Superior temporal gyrus (tissue), 1 donor: ENCODE measurements around the gene MVK.
A peak's percentile ranks its signal among the peaks of the same experiment; 100 is the strongest.

ENCODE experiments used
- DNase-seq: peaks from one replicate; pipeline ENCODE4 v3.0.0-alpha.2; 2016; ENCODE audit errors: extremely low spot score

Gene MVK

GRCh38 chr12:109608270-109608669 lies 34.7 kb downstream of the MVK start:
- DNase-seq, result no peak

GRCh38 chr12:109608793-109609192 lies 35.2 kb downstream of the MVK start:
- DNase-seq, result no peak

GRCh38 chr12:109609342-109609741 lies 35.7 kb downstream of the MVK start:
- no peak for DNase-seq

GRCh38 chr12:109610523-109610922 lies 36.9 kb downstream of the MVK start:
- DNase-seq, result no peak

- no peak for DNase-seq
Measured at GRCh38 chr12:109611223-109611622, 37.6 kb downstream of the MVK start.

GRCh38 chr12:109612003-109612402 lies 38.4 kb downstream of the MVK start:
- no peak for DNase-seq

- DNase-seq, result no peak
Measured at GRCh38 chr12:109612975-109613502, 39.4 kb downstream of the MVK start.

- DNase-seq, result no peak
Measured at GRCh38 chr12:109613649-109614455, 40.3 kb downstream of the MVK start.

GRCh38 chr12:109615556-109616229 lies 42.1 kb downstream of the MVK start:
- DNase-seq, result no peak

DNA sequence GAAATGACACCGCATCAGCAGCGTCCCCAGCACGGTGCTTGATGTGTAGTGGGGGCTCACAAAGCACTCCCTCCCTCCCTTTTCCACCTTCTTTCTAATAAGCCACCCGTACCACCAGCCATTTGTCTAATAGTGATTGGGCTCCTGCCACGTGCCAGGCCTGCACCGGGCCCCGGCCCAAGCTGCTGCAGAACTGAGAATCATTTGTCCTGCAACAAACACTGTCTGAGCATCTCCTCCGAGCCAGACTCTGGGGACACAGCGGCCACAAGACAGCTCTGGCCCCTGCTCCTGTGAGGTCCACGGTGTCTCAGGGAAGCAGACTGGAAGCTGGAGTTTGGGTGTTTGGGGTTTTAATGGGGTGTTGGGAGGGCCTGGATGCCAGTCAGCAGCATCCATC lies 43.9 kb downstream of the MVK start:
- DNase-seq, result peak; percentile 90

GRCh38 chr12:109618082-109618481 lies 44.5 kb downstream of the MVK start:
- DNase-seq, result no peak

GRCh38 chr12:109619002-109619604 lies 45.5 kb downstream of the MVK start:
- no peak for DNase-seq

GRCh38 chr12:109621211-109621694 lies 47.7 kb downstream of the MVK start:
- DNase-seq, result peak; percentile 76

DNA sequence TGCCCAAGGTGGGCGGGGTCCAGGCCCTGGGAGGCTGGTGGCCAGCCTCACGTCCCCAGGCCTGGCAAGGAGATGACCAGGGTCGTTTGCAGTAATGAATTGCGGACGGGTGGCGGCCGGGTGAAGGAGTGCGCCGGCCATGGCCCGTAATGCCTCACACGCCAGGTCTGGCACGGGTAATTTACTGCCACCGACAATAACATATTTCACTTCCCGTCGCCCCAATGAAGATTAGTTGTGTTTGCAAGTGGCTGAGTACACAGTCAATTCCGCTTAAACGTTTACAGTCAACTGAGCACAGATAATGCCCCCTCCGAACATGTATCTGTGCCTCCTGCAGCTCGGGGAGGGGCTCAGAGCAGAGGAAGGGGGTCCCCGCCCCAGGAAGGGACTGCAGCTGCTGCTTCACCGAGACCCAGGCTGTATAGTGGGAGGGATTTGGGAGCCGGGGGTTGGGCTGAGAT lies 48.3 kb downstream of the MVK start:
- no peak for DNase-seq

GRCh38 chr12:109624467-109624866 lies 50.9 kb downstream of the MVK start:
- no peak for DNase-seq

DNA sequence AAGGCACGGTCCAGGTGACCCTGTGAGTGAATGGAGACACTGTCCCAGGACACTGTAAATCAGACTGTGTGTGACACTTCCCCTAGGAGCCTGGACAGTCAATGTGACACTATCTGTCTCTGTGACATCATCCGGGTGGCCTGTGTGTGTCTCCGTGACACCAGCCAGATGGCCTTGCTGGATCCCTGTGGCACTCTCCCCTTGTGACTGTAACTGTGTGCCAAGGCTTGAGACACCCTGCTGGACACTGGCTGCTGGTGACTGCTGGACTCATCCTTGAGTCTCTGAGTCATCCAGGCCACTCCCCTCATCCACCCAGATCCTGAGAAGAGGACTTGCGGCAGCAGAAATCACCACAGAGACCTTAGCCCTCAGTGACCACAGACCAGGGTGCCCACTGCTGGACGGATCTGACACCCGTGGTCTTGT lies 51.6 kb downstream of the MVK start:
- DNase-seq, result peak; percentile 97

- DNase-seq, result no peak
Measured at GRCh38 chr12:109625749-109626377, 52.3 kb downstream of the MVK start.

GRCh38 chr12:109626378-109627115 lies 53.0 kb downstream of the MVK start:
- peak; percentile 95 for DNase-seq

- no peak for DNase-seq
Measured at GRCh38 chr12:109627633-109628032, 54.0 kb downstream of the MVK start.

GRCh38 chr12:109630107-109630506 lies 56.5 kb downstream of the MVK start:
- DNase-seq, result no peak

DNA sequence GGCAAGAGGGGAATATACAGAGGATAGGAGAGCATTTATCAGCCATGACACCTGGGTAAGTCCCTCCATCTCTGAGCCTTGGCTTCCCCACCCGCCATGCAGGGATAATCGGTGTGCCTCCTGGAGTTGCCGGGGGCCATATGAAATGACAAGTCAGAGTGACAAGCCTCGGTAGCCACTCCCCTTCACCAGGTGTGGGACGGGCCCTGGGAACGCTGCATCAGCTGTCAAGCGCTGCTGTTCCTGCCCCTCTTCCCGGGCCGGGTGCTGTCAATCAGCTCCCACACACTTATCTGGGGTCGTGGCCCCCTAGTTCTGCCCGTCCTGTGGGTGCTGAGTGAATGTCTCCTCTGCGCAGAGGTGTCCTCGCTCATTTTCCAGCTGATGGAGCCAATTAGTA lies 57.2 kb downstream of the MVK start:
- no peak for DNase-seq
